Neural cell (in vitro differentiated cells): Measurements from ENCODE around the gene RAB3D.

ENCODE experiments used
- CTCF ChIP-seq: fragments of 450-650 bp; IDR thresholded peaks from 2 replicates; pipeline ENCODE4 v1.5.1; 2014; ENCODE audit warnings: antibody characterized with exemption, mild to moderate bottlenecking, moderate library complexity; ENCODE audit not compliant: poor library complexity, severe bottlenecking
- EP300 ChIP-seq: fragments of 450-650 bp; conservative IDR thresholded peaks from 2 replicates; pipeline ENCODE4 v1.6.1; 2014; ENCODE audit warnings: antibody characterized with exemption, mild to moderate bottlenecking, moderate library complexity; ENCODE audit not compliant: poor library complexity, severe bottlenecking
- EZH2 ChIP-seq: fragments of 200-600, 300-800 bp; shearing (Covaris generic), sonication (generic); IDR thresholded peaks from 2 replicates; pipeline ENCODE4 v1.6.1; 2014; ENCODE audit warnings: antibody characterized with exemption, low read length, borderline replicate concordance, mild to moderate bottlenecking; ENCODE audit not compliant: insufficient read depth, poor library complexity, severe bottlenecking
- POLR2AphosphoS5 ChIP-seq: IDR thresholded peaks from 2 replicates; pipeline ENCODE4 v1.6.1; 2012
- RAD21 ChIP-seq: fragments of 450-650 bp; conservative IDR thresholded peaks from 2 replicates; pipeline ENCODE4 v1.6.1; 2014; ENCODE audit warnings: antibody characterized with exemption, mild to moderate bottlenecking, moderate library complexity
- REST ChIP-seq: IDR thresholded peaks from 2 replicates; pipeline ENCODE4 v1.6.1; 2012; ENCODE audit warnings: borderline replicate concordance
- TAF1 ChIP-seq: IDR thresholded peaks from 2 replicates; pipeline ENCODE4 v1.6.1; 2012; ENCODE audit warnings: low read depth

GRCh38 chr19:11288349-11288748 lies 51.1 kb downstream of the RAB3D start:
- no peak for TF ChIP-seq CTCF
- TF ChIP-seq EZH2: no peak
- TF ChIP-seq EP300: no peak
- no peak for TF ChIP-seq REST
- TF ChIP-seq POLR2AphosphoS5: no peak
- TF ChIP-seq TAF1: no peak
- TF ChIP-seq RAD21: no peak
